ENCODE results near the gene HTT-AS.

DNA sequence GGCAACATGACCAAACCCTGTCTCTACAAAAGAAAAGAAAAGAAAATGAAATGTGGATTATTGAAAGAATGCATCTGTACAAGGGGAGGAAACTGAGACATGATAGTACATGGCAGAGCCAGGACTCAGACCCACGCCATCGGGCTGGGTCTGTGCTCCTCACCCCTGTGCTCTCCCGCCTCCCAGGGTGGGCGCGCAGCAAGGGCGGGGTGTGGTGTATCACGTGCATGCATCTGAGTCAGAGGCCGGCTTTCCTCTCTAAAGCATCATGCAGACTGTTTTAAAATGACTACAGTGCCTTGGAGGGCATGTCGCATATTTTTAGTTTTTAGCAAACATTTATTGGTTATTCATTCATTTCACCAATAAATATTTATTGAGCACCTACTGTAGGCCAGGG lies 47.8 kb downstream of the HTT-AS start:
- no peak for TF ChIP-seq CTCF (conservative IDR thresholded peaks at IDR 0.05; ENCODE audit: low read length)
- no peak for TF ChIP-seq EZH2phosphoT487 (IDR thresholded peaks at IDR 0.05; ENCODE audit: borderline replicate concordance)

Data from Loucy (cell line).